HEK293 (cell line): ENCODE data around the gene CLIC4.
"Not testable (repeated sequence)": the region's sequence is repeated elsewhere in the genome, so short reads cannot be mapped to it uniquely, and the experiment has no call there.

ENCODE experiments used
- CTCF ChIA-PET: fragments of 350-600 bp; formaldehyde crosslinking; extraction: SDS; loops from one replicate; lab custom pipeline; 2021; ENCODE audit warnings: antibody characterized with exemption; lab: Yijun Ruan, JAX
- POLR2A ChIA-PET: fragments of 300-600 bp; formaldehyde crosslinking; extraction: SDS; loops from one replicate; lab custom pipeline; 2020; ENCODE audit warnings: antibody characterized with exemption, inconsistent platforms; lab: Yijun Ruan, JAX
- H3K27ac ChIP-seq: fragments of 200-500 bp; sonication (Bioruptor generic); 2 replicates; pipeline ENCODE4 v1.5.1; 2014; ENCODE audit warnings: low read depth, low read length, control low read depth, inconsistent platforms; ENCODE audit errors: extremely low read depth
- H3K36me3 ChIP-seq, 2 experiments: fragments of 200-500 bp in 1 of 2; sonication (Bioruptor generic) in 1 of 2; 1 replicate in 1 of 2; 2 replicates in 1 of 2; pipeline ENCODE4 v1.5.1; 2014 to 2017; ENCODE audit warnings: inconsistent platforms in 2 of 2, low read length in 2 of 2; ENCODE audit not compliant: control insufficient read depth in 2 of 2, insufficient read depth in 1 of 2
- H3K4me1 ChIP-seq: fragments of 200-500 bp; sonication (Bioruptor generic); 2 replicates; pipeline ENCODE4 v1.5.1; 2014; ENCODE audit warnings: mild to moderate bottlenecking, low read length, inconsistent platforms; ENCODE audit not compliant: control insufficient read depth, insufficient read depth
- H3K4me3 ChIP-seq: 2 replicates; pipeline ENCODE4 v1.5.1; 2011; ENCODE audit warnings: low read depth, mild to moderate bottlenecking, control low read depth, low read length, moderate library complexity
- H3K9me3 ChIP-seq: fragments of 200-500 bp; sonication (Bioruptor generic); 2 replicates; pipeline ENCODE4 v1.5.1; 2014; ENCODE audit warnings: low read depth, low read length, inconsistent platforms; ENCODE audit not compliant: control insufficient read depth, insufficient read depth
- GLI4 ChIP-seq: fragments of 450-650 bp; formaldehyde crosslinking; IDR thresholded peaks from 2 replicates; pipeline ENCODE4 v1.5.1; 2016; ENCODE audit warnings: missing biosample characterization, missing genetic modification characterization
- GLIS1 ChIP-seq: fragments of 450-650 bp; formaldehyde crosslinking; IDR thresholded peaks from 2 replicates; pipeline ENCODE4 v1.5.1; 2016; ENCODE audit warnings: missing biosample characterization, missing genetic modification characterization
- GLIS2 ChIP-seq: fragments of 450-650 bp; formaldehyde crosslinking; IDR thresholded peaks from 2 replicates; pipeline ENCODE4 v1.5.1; 2016; ENCODE audit warnings: missing biosample characterization, missing genetic modification characterization
- HOXC10 ChIP-seq: sonication (generic); formaldehyde crosslinking; IDR thresholded peaks from 2 replicates; pipeline ENCODE4 v1.8.1; 2023; ENCODE audit warnings: mild to moderate bottlenecking, missing genetic modification reagents
- KLF16 ChIP-seq: fragments of 450-650 bp; formaldehyde crosslinking; IDR thresholded peaks from 2 replicates; pipeline ENCODE4 v1.5.1; 2017; ENCODE audit warnings: missing biosample characterization, missing genetic modification characterization
- KLF8 ChIP-seq: fragments of 450-650 bp; formaldehyde crosslinking; IDR thresholded peaks from 2 replicates; pipeline ENCODE4 v1.5.1; 2016; ENCODE audit warnings: missing biosample characterization, missing genetic modification characterization
- REPIN1 ChIP-seq: fragments of 450-650 bp; formaldehyde crosslinking; IDR thresholded peaks from 2 replicates; pipeline ENCODE4 v1.5.1; 2017; ENCODE audit warnings: missing biosample characterization, missing genetic modification characterization, low read depth
- WT1 ChIP-seq: fragments of 450-650 bp; formaldehyde crosslinking; IDR thresholded peaks from 2 replicates; pipeline ENCODE4 v1.5.1; 2016; ENCODE audit warnings: missing biosample characterization, missing genetic modification characterization
- ZFP37 ChIP-seq: fragments of 450-650 bp; formaldehyde crosslinking; IDR thresholded peaks from 2 replicates; pipeline ENCODE4 v1.5.1; 2016; ENCODE audit warnings: missing biosample characterization, missing genetic modification characterization
- ZNF132 ChIP-seq: fragments of 450-650 bp; formaldehyde crosslinking; IDR thresholded peaks from 2 replicates; pipeline ENCODE4 v1.5.1; 2017; ENCODE audit warnings: missing biosample characterization, missing genetic modification characterization, borderline replicate concordance
- ZNF138 ChIP-seq: fragments of 450-650 bp; formaldehyde crosslinking; IDR thresholded peaks from 2 replicates; pipeline ENCODE4 v1.5.1; 2016; ENCODE audit warnings: missing biosample characterization, missing genetic modification characterization, borderline replicate concordance
- ZNF2 ChIP-seq: fragments of 450-650 bp; formaldehyde crosslinking; IDR thresholded peaks from 2 replicates; pipeline ENCODE4 v1.5.1; 2016; ENCODE audit warnings: missing biosample characterization, missing genetic modification characterization
- ZNF302 ChIP-seq: fragments of 450-650 bp; formaldehyde crosslinking; IDR thresholded peaks from 2 replicates; pipeline ENCODE4 v1.5.1; 2016; ENCODE audit warnings: missing biosample characterization, missing genetic modification characterization, low read depth
- ZNF366 ChIP-seq: fragments of 450-650 bp; formaldehyde crosslinking; conservative IDR thresholded peaks from 2 replicates; pipeline ENCODE4 v1.5.1; 2016; ENCODE audit warnings: missing biosample characterization, missing genetic modification characterization
- ZNF423 ChIP-seq: fragments of 450-650 bp; formaldehyde crosslinking; IDR thresholded peaks from 2 replicates; pipeline ENCODE4 v1.5.1; 2016; ENCODE audit warnings: missing biosample characterization, missing genetic modification characterization
- ZNF48 ChIP-seq: fragments of 450-650 bp; formaldehyde crosslinking; IDR thresholded peaks from 2 replicates; pipeline ENCODE4 v1.5.1; 2016; ENCODE audit warnings: missing biosample characterization, missing genetic modification characterization
- ZNF514 ChIP-seq: fragments of 450-650 bp; formaldehyde crosslinking; IDR thresholded peaks from 2 replicates; pipeline ENCODE4 v1.5.1; 2016; ENCODE audit warnings: missing biosample characterization, missing genetic modification characterization
- ZNF544 ChIP-seq: fragments of 450-650 bp; formaldehyde crosslinking; IDR thresholded peaks from 2 replicates; pipeline ENCODE4 v1.5.0; 2017; ENCODE audit warnings: missing biosample characterization, missing genetic modification characterization
- ZNF549 ChIP-seq: fragments of 450-650 bp; IDR thresholded peaks from 2 replicates; pipeline ENCODE4 v1.5.1; 2018; ENCODE audit warnings: missing biosample characterization, missing genetic modification characterization, mild to moderate bottlenecking, inconsistent platforms, moderate library complexity
- ZNF596 ChIP-seq: fragments of 450-650 bp; IDR thresholded peaks from 2 replicates; pipeline ENCODE4 v1.5.0; 2018; ENCODE audit warnings: missing biosample characterization, mild to moderate bottlenecking, missing genetic modification characterization, moderate library complexity
- ZNF623 ChIP-seq: fragments of 450-650 bp; formaldehyde crosslinking; IDR thresholded peaks from 2 replicates; pipeline ENCODE4 v1.5.1; 2016; ENCODE audit warnings: missing biosample characterization, missing genetic modification characterization
- ZNF76 ChIP-seq: fragments of 450-650 bp; formaldehyde crosslinking; IDR thresholded peaks from 2 replicates; pipeline ENCODE4; 2016; ENCODE audit warnings: low read depth, missing biosample characterization, missing genetic modification characterization, borderline replicate concordance
- ZNF785 ChIP-seq: fragments of 450-650 bp; formaldehyde crosslinking; IDR thresholded peaks from 2 replicates; pipeline ENCODE4 v1.5.1; 2016; ENCODE audit warnings: missing biosample characterization, missing genetic modification characterization
- ZNF837 ChIP-seq: fragments of 450-650 bp; formaldehyde crosslinking; IDR thresholded peaks from 2 replicates; pipeline ENCODE4 v1.5.1; 2016; ENCODE audit warnings: missing biosample characterization, missing genetic modification characterization
- ZXDB ChIP-seq: fragments of 450-650 bp; formaldehyde crosslinking; IDR thresholded peaks from 2 replicates; pipeline ENCODE4 v1.5.1; 2016; ENCODE audit warnings: missing biosample characterization, missing genetic modification characterization
- TF ChIP-seq, protein P1 (sequence below): fragments of 450-650 bp; formaldehyde crosslinking; IDR thresholded peaks from 2 replicates; pipeline ENCODE4 v1.5.1; 2016; ENCODE audit warnings: missing biosample characterization, missing genetic modification characterization, low read depth
- TF ChIP-seq, protein P2 (sequence below): fragments of 450-650 bp; formaldehyde crosslinking; IDR thresholded peaks from 2 replicates; pipeline ENCODE4 v1.5.1; 2016; ENCODE audit warnings: missing biosample characterization, missing genetic modification characterization
- TF ChIP-seq, protein P3 (sequence below): fragments of 450-650 bp; formaldehyde crosslinking; IDR thresholded peaks from 2 replicates; pipeline ENCODE4 v1.5.1; 2016; ENCODE audit warnings: missing biosample characterization, missing genetic modification characterization
- TF ChIP-seq, protein P4 (sequence below): fragments of 450-650 bp; formaldehyde crosslinking; IDR thresholded peaks from 2 replicates; pipeline ENCODE4 v1.5.1; 2016; ENCODE audit warnings: missing biosample characterization, missing genetic modification characterization
- TF ChIP-seq, protein P5 (sequence below): fragments of 450-650 bp; formaldehyde crosslinking; IDR thresholded peaks from 2 replicates; pipeline ENCODE4 v1.5.1; 2016; ENCODE audit warnings: missing biosample characterization, missing genetic modification characterization

CLIC4 gene

DNA sequence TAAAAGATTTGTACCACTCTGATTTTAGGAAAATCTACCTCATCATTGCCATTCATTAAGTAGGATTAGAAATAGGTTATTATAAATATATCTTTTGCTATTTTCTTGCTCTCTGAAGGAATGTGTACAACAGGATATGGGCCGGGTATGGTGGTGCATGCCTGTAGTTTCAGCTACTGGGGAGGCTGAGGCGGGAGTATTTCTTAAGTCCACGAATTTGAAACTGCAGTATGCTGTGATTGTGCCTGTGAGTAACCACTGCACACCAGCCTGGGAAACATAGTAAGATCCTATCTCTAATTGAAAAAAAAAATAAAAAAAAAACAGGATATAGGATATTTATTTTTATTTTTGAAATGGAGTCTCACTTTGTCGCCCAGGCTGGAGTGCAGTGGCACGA, 50.0 kb downstream of the CLIC4 start:
- POLR2A ChIA-PET, result no interaction called here
- Histone ChIP-seq H3K36me3 (peaks cover 0 to 11% of the 10 kb centered on the region in 2 experiments; a peak in 2 of 3 replicates), H3K4me1 (peaks cover 2% of the 10 kb centered on the region; the same call in 1 of the 2 replicates), H3K4me3 (no peak overlapping the region)
- CTCF ChIA-PET, result no interaction called here
- TF ChIP-seq, protein P1, sequence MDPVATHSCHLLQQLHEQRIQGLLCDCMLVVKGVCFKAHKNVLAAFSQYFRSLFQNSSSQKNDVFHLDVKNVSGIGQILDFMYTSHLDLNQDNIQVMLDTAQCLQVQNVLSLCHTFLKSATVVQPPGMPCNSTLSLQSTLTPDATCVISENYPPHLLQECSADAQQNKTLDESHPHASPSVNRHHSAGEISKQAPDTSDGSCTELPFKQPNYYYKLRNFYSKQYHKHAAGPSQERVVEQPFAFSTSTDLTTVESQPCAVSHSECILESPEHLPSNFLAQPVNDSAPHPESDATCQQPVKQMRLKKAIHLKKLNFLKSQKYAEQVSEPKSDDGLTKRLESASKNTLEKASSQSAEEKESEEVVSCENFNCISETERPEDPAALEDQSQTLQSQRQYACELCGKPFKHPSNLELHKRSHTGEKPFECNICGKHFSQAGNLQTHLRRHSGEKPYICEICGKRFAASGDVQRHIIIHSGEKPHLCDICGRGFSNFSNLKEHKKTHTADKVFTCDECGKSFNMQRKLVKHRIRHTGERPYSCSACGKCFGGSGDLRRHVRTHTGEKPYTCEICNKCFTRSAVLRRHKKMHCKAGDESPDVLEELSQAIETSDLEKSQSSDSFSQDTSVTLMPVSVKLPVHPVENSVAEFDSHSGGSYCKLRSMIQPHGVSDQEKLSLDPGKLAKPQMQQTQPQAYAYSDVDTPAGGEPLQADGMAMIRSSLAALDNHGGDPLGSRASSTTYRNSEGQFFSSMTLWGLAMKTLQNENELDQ (tag by site-specific recombination), result no peak
- TF ChIP-seq ZNF366 (tag by site-specific recombination), result no peak
- no peak for TF ChIP-seq ZXDB (tag by site-specific recombination)
- no peak for TF ChIP-seq KLF8
- TF ChIP-seq ZNF423 (tag by site-specific recombination), result no peak
- TF ChIP-seq ZNF623 (tag by site-specific recombination), result no peak
- TF ChIP-seq ZNF837 (tag by site-specific recombination), result no peak
- TF ChIP-seq ZNF544 (tag by site-specific recombination), result no peak
- no peak for TF ChIP-seq ZNF514 (tag by site-specific recombination)
- TF ChIP-seq ZNF132 (tag by site-specific recombination), result no peak
- no peak for TF ChIP-seq ZFP37 (tag by site-specific recombination)
- TF ChIP-seq ZNF785 (tag by site-specific recombination), result no peak
- TF ChIP-seq ZNF549, result no peak
- TF ChIP-seq, protein P2, sequence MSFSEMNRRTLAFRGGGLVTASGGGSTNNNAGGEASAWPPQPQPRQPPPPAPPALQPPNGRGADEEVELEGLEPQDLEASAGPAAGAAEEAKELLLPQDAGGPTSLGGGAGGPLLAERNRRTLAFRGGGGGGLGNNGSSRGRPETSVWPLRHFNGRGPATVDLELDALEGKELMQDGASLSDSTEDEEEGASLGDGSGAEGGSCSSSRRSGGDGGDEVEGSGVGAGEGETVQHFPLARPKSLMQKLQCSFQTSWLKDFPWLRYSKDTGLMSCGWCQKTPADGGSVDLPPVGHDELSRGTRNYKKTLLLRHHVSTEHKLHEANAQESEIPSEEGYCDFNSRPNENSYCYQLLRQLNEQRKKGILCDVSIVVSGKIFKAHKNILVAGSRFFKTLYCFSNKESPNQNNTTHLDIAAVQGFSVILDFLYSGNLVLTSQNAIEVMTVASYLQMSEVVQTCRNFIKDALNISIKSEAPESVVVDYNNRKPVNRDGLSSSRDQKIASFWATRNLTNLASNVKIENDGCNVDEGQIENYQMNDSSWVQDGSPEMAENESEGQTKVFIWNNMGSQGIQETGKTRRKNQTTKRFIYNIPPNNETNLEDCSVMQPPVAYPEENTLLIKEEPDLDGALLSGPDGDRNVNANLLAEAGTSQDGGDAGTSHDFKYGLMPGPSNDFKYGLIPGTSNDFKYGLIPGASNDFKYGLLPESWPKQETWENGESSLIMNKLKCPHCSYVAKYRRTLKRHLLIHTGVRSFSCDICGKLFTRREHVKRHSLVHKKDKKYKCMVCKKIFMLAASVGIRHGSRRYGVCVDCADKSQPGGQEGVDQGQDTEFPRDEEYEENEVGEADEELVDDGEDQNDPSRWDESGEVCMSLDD (tag by site-specific recombination), result no peak
- TF ChIP-seq ZNF76 (tag by site-specific recombination), result no peak
- no peak for TF ChIP-seq ZNF596 (tag by site-specific recombination)
- TF ChIP-seq REPIN1 (tag by site-specific recombination), result no peak
- TF ChIP-seq GLIS1, result no peak
- TF ChIP-seq ZNF138 (tag by site-specific recombination), result no peak
- TF ChIP-seq, protein P3, sequence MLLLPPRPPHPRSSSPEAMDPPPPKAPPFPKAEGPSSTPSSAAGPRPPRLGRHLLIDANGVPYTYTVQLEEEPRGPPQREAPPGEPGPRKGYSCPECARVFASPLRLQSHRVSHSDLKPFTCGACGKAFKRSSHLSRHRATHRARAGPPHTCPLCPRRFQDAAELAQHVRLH (tag by site-specific recombination), result no peak
- TF ChIP-seq, all 188 proteins: peak for 0
- no peak overlapping the region for H3K27ac ChIP-seq
- H3K9me3 ChIP-seq, result no peaks in the 10 kb centered on the region

DNA sequence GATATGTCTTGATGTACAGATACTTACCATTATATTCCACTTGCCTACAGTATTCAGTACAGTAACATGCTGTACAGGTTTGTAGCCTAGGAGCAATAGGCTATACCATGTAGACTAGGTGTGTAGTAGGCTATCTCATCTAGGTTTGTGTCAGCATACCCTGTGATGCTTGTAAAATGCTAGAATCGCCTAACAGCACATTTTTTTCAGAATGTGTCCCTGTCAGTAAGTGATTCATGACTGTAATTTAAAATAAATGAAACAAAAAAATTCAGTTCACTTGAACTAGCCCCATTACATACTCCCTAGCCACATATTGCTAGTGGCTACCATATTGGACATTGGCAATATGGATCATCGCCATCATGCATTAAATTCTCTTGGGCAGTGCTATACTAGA, 51.3 kb downstream of the CLIC4 start:
- CTCF ChIA-PET, result interaction anchor here (0.8 to 0.9 kb wide), 2 partner anchors 12 to 19 kb away, joined by 3 read pairs; no protein-coding TSS in a partner anchor
- POLR2A ChIA-PET, result no interaction called here

DNA sequence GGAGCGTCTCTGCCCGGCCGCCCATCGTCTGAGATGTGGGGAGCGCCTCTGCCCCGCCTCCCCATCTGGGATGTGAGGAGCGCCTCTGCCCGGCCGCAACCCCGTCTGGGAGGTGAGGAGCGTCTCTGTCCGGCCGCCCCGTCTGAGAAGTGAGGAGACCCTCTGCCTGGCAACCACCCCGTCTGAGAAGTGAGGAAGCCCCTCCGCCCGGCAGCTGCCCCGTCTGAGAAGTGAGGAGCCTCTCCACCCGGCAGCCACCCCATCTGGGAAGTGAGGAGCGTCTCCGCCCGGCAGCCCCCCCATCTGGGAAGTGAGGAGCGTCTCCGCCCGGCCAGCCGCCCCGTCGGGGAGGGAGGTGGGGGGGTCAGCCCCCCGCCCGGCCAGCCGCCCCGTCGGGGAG, 54.0 kb downstream of the CLIC4 start:
- H3K36me3 ChIP-seq, result peaks cover 0 to 11% of the 10 kb centered on the region in 2 experiments; a peak in 2 of 3 replicates
- H3K4me3 ChIP-seq, CTCF ChIA-PET, H3K27ac ChIP-seq, POLR2A ChIA-PET, H3K9me3 ChIP-seq, H3K4me1 ChIP-seq: not testable (repeated sequence)

More for the DNA sequence above, 51.3 kb downstream of the CLIC4 start:
- peaks cover 0 to 11% of the 10 kb centered on the region in 2 experiments; a peak in 2 of 3 replicates for H3K36me3 ChIP-seq
- no peak overlapping the region for H3K4me3 ChIP-seq
- TF ChIP-seq, protein P4, sequence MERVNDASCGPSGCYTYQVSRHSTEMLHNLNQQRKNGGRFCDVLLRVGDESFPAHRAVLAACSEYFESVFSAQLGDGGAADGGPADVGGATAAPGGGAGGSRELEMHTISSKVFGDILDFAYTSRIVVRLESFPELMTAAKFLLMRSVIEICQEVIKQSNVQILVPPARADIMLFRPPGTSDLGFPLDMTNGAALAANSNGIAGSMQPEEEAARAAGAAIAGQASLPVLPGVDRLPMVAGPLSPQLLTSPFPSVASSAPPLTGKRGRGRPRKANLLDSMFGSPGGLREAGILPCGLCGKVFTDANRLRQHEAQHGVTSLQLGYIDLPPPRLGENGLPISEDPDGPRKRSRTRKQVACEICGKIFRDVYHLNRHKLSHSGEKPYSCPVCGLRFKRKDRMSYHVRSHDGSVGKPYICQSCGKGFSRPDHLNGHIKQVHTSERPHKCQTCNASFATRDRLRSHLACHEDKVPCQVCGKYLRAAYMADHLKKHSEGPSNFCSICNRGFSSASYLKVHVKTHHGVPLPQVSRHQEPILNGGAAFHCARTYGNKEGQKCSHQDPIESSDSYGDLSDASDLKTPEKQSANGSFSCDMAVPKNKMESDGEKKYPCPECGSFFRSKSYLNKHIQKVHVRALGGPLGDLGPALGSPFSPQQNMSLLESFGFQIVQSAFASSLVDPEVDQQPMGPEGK, result no peak
- TF ChIP-seq, protein P5, sequence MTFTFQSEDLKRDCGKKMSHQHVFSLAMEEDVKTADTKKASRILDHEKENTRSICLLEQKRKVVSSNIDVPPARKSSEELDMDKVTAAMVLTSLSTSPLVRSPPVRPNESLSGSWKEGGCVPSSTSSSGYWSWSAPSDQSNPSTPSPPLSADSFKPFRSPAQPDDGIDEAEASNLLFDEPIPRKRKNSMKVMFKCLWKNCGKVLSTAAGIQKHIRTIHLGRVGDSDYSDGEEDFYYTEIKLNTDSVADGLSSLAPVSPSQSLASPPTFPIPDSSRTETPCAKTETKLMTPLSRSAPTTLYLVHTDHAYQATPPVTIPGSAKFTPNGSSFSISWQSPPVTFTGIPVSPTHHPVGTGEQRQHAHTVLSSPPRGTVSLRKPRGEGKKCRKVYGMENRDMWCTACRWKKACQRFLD, result no peak
- TF ChIP-seq ZNF48 (tag by site-specific recombination) (no peak), ZNF302 (tag by site-specific recombination) (no peak), HOXC10 (no peak), ZNF2 (tag by site-specific recombination) (no peak), KLF16 (tag by site-specific recombination) (no peak), WT1 (tag by site-specific recombination) (no peak), GLIS2 (tag by site-specific recombination) (no peak), GLI4 (no peak)
- H3K9me3 ChIP-seq, result no peaks in the 10 kb centered on the region
- peaks cover 2% of the 10 kb centered on the region; the same call in 1 of the 2 replicates for H3K4me1 ChIP-seq
- no peak overlapping the region for H3K27ac ChIP-seq
